ENCODE results near the gene CDH13. TPM values are rescaled to one million over a fixed set of nuclear protein-coding genes. Genes with fewer than 3 reads are reported as not detected.

The CDH13 gene
- total RNA-seq, 4 donors from 2014 or later: 3.4 to 14.8 (median 6.5) TPM

DNA sequence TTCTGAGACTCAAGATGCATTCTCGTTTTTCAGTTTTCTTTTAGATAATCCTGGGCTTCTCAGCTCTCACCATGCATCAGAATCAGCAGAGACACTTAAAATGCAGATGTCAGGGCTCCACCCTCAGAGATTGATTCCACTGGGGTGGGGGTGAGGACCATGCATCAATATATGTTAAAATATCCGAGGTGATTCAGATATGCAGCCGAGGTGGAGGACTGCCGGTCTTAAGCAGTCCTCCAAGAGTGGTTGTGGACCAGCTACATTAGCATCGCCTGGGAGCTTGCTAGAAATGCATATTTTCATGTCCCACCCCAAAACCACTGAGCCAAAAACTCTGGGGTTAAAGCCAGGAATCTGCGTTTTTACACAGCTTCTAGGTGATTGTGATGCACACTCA lies 501.3 kb downstream of the CDH13 start:
- intact Hi-C loops (cut with DNase I): no loop called here
- 85 to 90% methylated on average over 6 of the region's 6 CpGs for WGBS, 2 donors

GRCh38 chr16:83130039-83130438 lies 503.3 kb downstream of the CDH13 start:
- no peak overlapping the region for H3K27ac ChIP-seq
- no peaks in the 10 kb centered on the region for H3K36me3 ChIP-seq
- no peaks in the 10 kb centered on the region for H3K27me3 ChIP-seq
- intact Hi-C loops (cut with DNase I): no loop called here
- TF ChIP-seq, protein P1, sequence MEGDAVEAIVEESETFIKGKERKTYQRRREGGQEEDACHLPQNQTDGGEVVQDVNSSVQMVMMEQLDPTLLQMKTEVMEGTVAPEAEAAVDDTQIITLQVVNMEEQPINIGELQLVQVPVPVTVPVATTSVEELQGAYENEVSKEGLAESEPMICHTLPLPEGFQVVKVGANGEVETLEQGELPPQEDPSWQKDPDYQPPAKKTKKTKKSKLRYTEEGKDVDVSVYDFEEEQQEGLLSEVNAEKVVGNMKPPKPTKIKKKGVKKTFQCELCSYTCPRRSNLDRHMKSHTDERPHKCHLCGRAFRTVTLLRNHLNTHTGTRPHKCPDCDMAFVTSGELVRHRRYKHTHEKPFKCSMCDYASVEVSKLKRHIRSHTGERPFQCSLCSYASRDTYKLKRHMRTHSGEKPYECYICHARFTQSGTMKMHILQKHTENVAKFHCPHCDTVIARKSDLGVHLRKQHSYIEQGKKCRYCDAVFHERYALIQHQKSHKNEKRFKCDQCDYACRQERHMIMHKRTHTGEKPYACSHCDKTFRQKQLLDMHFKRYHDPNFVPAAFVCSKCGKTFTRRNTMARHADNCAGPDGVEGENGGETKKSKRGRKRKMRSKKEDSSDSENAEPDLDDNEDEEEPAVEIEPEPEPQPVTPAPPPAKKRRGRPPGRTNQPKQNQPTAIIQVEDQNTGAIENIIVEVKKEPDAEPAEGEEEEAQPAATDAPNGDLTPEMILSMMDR (IDR thresholded peaks at IDR 0.05): no peak
- no peak for TF ChIP-seq POLR2A (IDR thresholded peaks at IDR 0.05)
- H3K4me3 ChIP-seq (replicated peaks in 1 of 3): no peak overlapping the region
- WGBS, 2 donors: 72 to 93% methylated on average over 3 of the region's 3 CpGs
- DNase-seq: no peak
- no peaks in the 10 kb centered on the region for H3K4me1 ChIP-seq
- H3K9me3 ChIP-seq: no peaks in the 10 kb centered on the region

More for the DNA sequence above, 501.3 kb downstream of the CDH13 start:
- DNase-seq: no peak
- Histone ChIP-seq H3K27ac (no peak overlapping the region), H3K4me3 (replicated peaks in 1 of 3) (no peak overlapping the region), H3K9me3 (no peaks in the 10 kb centered on the region), H3K4me1 (no peaks in the 10 kb centered on the region), H3K36me3 (no peaks in the 10 kb centered on the region), H3K27me3 (no peaks in the 10 kb centered on the region)
- TF ChIP-seq, protein P1 (IDR thresholded peaks at IDR 0.05): no peak
- no peak for TF ChIP-seq POLR2A (IDR thresholded peaks at IDR 0.05)

DNA sequence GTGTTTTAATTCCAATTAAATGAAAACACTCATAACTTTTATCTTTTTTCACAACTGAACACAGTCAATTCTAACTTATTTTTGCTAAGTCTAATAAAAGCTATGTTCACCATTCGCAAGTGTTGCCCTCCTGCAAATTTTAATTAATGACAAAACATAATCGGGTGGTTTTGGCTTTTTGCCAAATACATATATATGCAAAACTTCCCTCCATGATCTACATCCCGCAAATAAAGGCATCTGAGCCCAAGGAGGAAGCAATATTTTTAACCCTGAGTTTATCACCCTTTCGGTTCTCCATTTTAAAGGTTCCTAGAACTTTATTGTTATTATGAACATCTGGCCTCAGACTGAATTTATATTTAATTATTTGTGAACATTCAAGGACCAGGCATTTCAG lies 507.9 kb downstream of the CDH13 start:
- Histone ChIP-seq H3K4me1 (no peaks in the 10 kb centered on the region), H3K27me3 (no peaks in the 10 kb centered on the region), H3K9me3 (no peaks in the 10 kb centered on the region), H3K27ac (no peak overlapping the region), H3K36me3 (no peaks in the 10 kb centered on the region), H3K4me3 (replicated peaks in 1 of 3) (no peak overlapping the region)
- TF ChIP-seq, protein P1 (IDR thresholded peaks at IDR 0.05): no peak
- no peak for TF ChIP-seq POLR2A (IDR thresholded peaks at IDR 0.05)
- DNase-seq: no peak
- intact Hi-C loops (cut with DNase I): no loop called here
- WGBS, 2 donors: 83 to 87% methylated on average over 4 of the region's 4 CpGs

DNA sequence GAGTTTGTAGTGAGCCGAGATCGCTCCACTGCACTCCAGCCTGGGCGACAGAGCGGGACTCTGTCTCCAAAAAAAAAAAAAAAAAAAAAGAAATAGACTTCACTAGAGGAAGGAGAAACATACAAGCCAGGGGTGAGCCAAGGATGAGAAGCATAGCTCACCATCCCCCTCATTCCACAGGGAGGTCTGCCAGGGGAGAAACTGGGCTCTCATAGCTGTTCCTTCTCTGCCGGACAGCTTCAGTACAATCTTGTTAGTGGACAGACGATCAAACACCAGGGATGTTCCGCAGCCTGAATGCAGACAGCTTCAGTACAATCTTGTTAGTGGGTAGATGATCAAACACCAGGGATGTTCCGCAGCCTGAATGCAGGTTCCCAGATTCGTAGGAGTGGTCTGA lies 509.6 kb downstream of the CDH13 start:
- no peaks in the 10 kb centered on the region for H3K36me3 ChIP-seq
- no peak overlapping the region for H3K27ac ChIP-seq
- H3K4me3 ChIP-seq (replicated peaks in 1 of 3): no peak overlapping the region
- WGBS, 2 donors: 77 to 90% methylated on average over 8 to 9 of the region's 9 CpGs
- TF ChIP-seq POLR2A (IDR thresholded peaks at IDR 0.05): no peak
- TF ChIP-seq, protein P1 (IDR thresholded peaks at IDR 0.05): no peak
- no peak for DNase-seq
- H3K27me3 ChIP-seq: no peaks in the 10 kb centered on the region
- intact Hi-C loops (cut with DNase I): no loop called here
- no peaks in the 10 kb centered on the region for H3K4me1 ChIP-seq
- H3K9me3 ChIP-seq: no peaks in the 10 kb centered on the region

- Histone ChIP-seq H3K4me3 (replicated peaks in 1 of 3) (no peak overlapping the region), H3K27ac (no peak overlapping the region)
- TF ChIP-seq, protein P1 (IDR thresholded peaks at IDR 0.05): no peak
- TF ChIP-seq POLR2A (IDR thresholded peaks at IDR 0.05): no peak
Measured at GRCh38 chr16:83136924-83137323, 510.2 kb downstream of the CDH13 start.

More at GRCh38 chr16:83136924-83137323, 510.2 kb downstream of the CDH13 start:
- intact Hi-C loops (cut with DNase I): no loop called here
- no peaks in the 10 kb centered on the region for H3K4me1 ChIP-seq
- H3K9me3 ChIP-seq: no peaks in the 10 kb centered on the region
- DNase-seq: peak in 1 of 2 donors; percentile 3
- H3K27me3 ChIP-seq: no peaks in the 10 kb centered on the region
- WGBS, 2 donors: 51 to 64% methylated on average over 2 to 5 of the region's 5 CpGs
- no peaks in the 10 kb centered on the region for H3K36me3 ChIP-seq

Data from thyroid gland (tissue), 4 donors.